ENCODE results near the gene GRIN2A. TPM values are rescaled to one million over a fixed set of nuclear protein-coding genes. Genes with fewer than 3 reads are reported as not detected.

Gene GRIN2A
- polyA plus RNA-seq, 1 donor (not counting 4 experiments of a cell fraction or from before 2014, with no cell fraction given) = 0.01 TPM

DNA sequence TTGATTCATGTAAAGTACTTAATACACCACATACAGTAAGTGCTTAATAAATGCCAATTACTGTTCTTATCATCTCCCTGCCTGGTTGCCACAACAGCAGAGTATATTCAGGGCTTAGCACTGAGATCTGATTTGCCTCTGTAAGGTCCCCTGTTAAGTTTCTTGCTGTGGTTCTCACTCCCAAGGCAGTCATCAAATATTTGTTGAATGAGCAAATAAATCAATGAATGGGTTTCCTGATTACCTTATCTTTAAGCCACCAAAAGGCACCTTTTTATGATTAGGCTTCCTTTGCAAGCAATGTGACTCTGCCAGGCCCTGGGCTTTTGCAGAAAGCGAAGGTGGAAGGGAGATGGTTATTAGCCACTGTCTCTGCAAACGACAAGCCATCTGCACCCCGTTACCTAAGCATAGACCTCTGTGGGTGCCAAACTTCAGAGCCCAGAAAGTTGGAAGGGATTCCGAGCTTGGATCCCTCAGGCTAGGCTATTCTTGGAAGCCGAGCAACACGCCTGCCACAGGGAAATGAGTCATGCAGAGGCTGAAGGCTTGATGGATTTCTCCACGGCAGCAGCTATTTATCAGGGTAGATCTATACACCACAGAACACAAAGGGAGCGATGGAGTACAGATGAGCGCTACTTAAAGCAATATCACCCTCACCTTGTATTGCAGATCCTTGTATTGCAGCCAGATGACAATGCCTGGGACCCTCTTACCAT lies 102.0 kb downstream of the GRIN2A start:
- Histone ChIP-seq H3K4me3 (ENCODE audit: control insufficient read depth in 2 of 3, extremely low read depth in 1 of 3, insufficient read depth in 2 of 3, low read depth in 1 of 3, low read length in 3 of 3) (peak overlapping the region in 1 of 3 experiments; percentile 47), H3K79me2 (ENCODE audit: control insufficient read depth, insufficient read depth, low read length) (no peaks in the 10 kb centered on the region), H3K36me3 (ENCODE audit: control insufficient read depth in 2 of 2, extremely low read depth in 1 of 2, insufficient read depth in 2 of 2, low read length in 2 of 2) (no peaks in the 10 kb centered on the region), H3K4me2 (ENCODE audit: control insufficient read depth, extremely low read depth, insufficient read depth, low read depth, low read length) (peak overlapping the region; percentile 83), H2AFZ (ENCODE audit: control insufficient read depth, low read length) (no peak overlapping the region), H3K27ac (ENCODE audit: control insufficient read depth, insufficient read depth, low read length) (no peak overlapping the region), H3K4me1 (ENCODE audit: control insufficient read depth, extremely low read depth, insufficient read depth, low read length) (peaks cover 15% of the 10 kb centered on the region), H4K20me1 (ENCODE audit: control insufficient read depth, extremely low read depth, insufficient read depth, low read length) (no peaks in the 10 kb centered on the region), H3K9ac (ENCODE audit: control insufficient read depth, extremely low read depth, insufficient read depth, low read length) (no peak overlapping the region), H3K27me3 (ENCODE audit: control insufficient read depth, extremely low read depth, insufficient read depth, low read length) (peaks cover 6% of the 10 kb centered on the region), H3K9me1 (ENCODE audit: control insufficient read depth, extremely low read depth, insufficient read depth, low read length) (no peaks in the 10 kb centered on the region), H3K9me3 (ENCODE audit: control insufficient read depth, low read depth, low read length) (no peaks in the 10 kb centered on the region)
- TF ChIP-seq EZH2 (IDR thresholded peaks at IDR 0.05; ENCODE audit: low read length) = no peak
- TF ChIP-seq, protein P1, sequence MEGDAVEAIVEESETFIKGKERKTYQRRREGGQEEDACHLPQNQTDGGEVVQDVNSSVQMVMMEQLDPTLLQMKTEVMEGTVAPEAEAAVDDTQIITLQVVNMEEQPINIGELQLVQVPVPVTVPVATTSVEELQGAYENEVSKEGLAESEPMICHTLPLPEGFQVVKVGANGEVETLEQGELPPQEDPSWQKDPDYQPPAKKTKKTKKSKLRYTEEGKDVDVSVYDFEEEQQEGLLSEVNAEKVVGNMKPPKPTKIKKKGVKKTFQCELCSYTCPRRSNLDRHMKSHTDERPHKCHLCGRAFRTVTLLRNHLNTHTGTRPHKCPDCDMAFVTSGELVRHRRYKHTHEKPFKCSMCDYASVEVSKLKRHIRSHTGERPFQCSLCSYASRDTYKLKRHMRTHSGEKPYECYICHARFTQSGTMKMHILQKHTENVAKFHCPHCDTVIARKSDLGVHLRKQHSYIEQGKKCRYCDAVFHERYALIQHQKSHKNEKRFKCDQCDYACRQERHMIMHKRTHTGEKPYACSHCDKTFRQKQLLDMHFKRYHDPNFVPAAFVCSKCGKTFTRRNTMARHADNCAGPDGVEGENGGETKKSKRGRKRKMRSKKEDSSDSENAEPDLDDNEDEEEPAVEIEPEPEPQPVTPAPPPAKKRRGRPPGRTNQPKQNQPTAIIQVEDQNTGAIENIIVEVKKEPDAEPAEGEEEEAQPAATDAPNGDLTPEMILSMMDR (optimal IDR thresholded peaks at IDR 0.05 in 1 of 3, IDR thresholded peaks at IDR 0.05 in 1 of 3, conservative IDR thresholded peaks at IDR 0.05 in 1 of 3; ENCODE audit: extremely low read depth in 1 of 3, insufficient read depth in 2 of 3, low read length in 3 of 3) = no peak
- DNase-seq (ENCODE audit: low read depth, low spot score) (peak; percentile 28), FAIRE-seq (peak; percentile 88)
- dilution Hi-C loops (cut with MboI; ENCODE audit: extremely low pct_ligation_motif_present, low sequenced_read_pairs) = no loop called here

DNA sequence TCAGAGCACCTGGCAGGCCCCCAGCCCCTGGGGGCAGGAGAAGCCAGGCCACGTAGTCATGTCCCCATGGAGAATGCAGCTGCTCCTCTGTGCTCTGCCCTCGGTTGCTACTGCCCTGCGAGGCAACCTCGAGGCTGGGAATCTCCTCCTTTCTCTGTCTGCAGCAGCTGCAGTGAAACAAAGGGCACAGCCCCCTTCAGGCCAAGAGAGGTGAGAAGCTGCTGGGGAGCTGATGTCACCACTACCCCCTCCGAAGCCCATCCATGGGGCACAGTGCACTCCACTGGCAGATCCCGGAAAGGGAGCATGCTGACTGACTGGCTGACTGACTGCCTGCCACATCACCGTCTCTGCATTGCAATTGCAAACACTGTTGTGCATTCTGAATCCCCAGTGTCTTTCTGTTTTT lies 103.7 kb downstream of the GRIN2A start:
- Histone ChIP-seq H3K4me1 (ENCODE audit: control insufficient read depth, extremely low read depth, insufficient read depth, low read length) (peaks cover 15% of the 10 kb centered on the region), H3K36me3 (ENCODE audit: control insufficient read depth in 2 of 2, extremely low read depth in 1 of 2, insufficient read depth in 2 of 2, low read length in 2 of 2) (no peaks in the 10 kb centered on the region), H3K79me2 (ENCODE audit: control insufficient read depth, insufficient read depth, low read length) (no peaks in the 10 kb centered on the region), H3K4me2 (ENCODE audit: control insufficient read depth, extremely low read depth, insufficient read depth, low read depth, low read length) (no peak overlapping the region), H3K9ac (ENCODE audit: control insufficient read depth, extremely low read depth, insufficient read depth, low read length) (no peak overlapping the region), H3K27me3 (ENCODE audit: control insufficient read depth, extremely low read depth, insufficient read depth, low read length) (peaks cover 6% of the 10 kb centered on the region), H3K4me3 (ENCODE audit: control insufficient read depth in 2 of 3, extremely low read depth in 1 of 3, insufficient read depth in 2 of 3, low read depth in 1 of 3, low read length in 3 of 3) (no peak overlapping the region), H2AFZ (ENCODE audit: control insufficient read depth, low read length) (no peak overlapping the region), H3K9me3 (ENCODE audit: control insufficient read depth, low read depth, low read length) (no peaks in the 10 kb centered on the region), H3K27ac (ENCODE audit: control insufficient read depth, insufficient read depth, low read length) (no peak overlapping the region), H3K9me1 (ENCODE audit: control insufficient read depth, extremely low read depth, insufficient read depth, low read length) (no peaks in the 10 kb centered on the region), H4K20me1 (ENCODE audit: control insufficient read depth, extremely low read depth, insufficient read depth, low read length) (no peaks in the 10 kb centered on the region)
- DNase-seq (ENCODE audit: low read depth, low spot score) = no peak
- FAIRE-seq = no peak
- no peak for TF ChIP-seq EZH2 (IDR thresholded peaks at IDR 0.05; ENCODE audit: low read length)
- TF ChIP-seq, protein P1 (optimal IDR thresholded peaks at IDR 0.05 in 1 of 3, IDR thresholded peaks at IDR 0.05 in 1 of 3, conservative IDR thresholded peaks at IDR 0.05 in 1 of 3; ENCODE audit: extremely low read depth in 1 of 3, insufficient read depth in 2 of 3, low read length in 3 of 3) = no peak
- dilution Hi-C loops (cut with MboI; ENCODE audit: extremely low pct_ligation_motif_present, low sequenced_read_pairs) = no loop called here

All from keratinocyte (primary cell).